Measurements from ENCODE around the gene HNRNPA0. TPM values are rescaled to one million over a fixed set of nuclear protein-coding genes. Genes with fewer than 3 reads are reported as not detected.

The HNRNPA0 gene
- total RNA-seq, 1 donor from 2014 or later = 15.0 TPM

Other genes with a start within 250 kb of the HNRNPA0 start
- 3.3 and 8.6 TPM in 2 replicates for gene KLHL3, start 18.3 kb downstream of the HNRNPA0 start, total RNA-seq
- not detected in 2 replicates for gene MYOT, start 113.5 kb upstream of the HNRNPA0 start, total RNA-seq
- not detected in 2 replicates for gene PKD2L2, start 135.1 kb upstream of the HNRNPA0 start, total RNA-seq

All from glomerular endothelial cell (primary cell).